IMR-90 (cell line): Measurements from ENCODE around the gene BPTF. TPM values are rescaled to one million over a fixed set of nuclear protein-coding genes. Genes with fewer than 3 reads are reported as not detected.

Experiments
- ATAC-seq: fragments of 200-7000 bp; cut with Tn5 transposase; 2 replicates; pipeline ENCODE4 v1.9.1; 2020; ENCODE audit warnings: low read depth, mild to moderate bottlenecking, moderate library complexity
- BruUV-seq: library from RNA; stranded (reverse); fragments of 400-500 nt; replicated peaks from 2 replicates; lab custom pipeline; 2021; lab: Mats Ljungman, UMichigan
- CTCF ChIA-PET: fragments of 300-600 bp; formaldehyde crosslinking; extraction: SDS; loops from one replicate; lab custom pipeline; 2021; ENCODE audit warnings: antibody characterized with exemption; lab: Yijun Ruan, JAX
- POLR2A ChIA-PET: fragments of 300-600 bp; sonication (Branson Sonifier 250); formaldehyde crosslinking; loops from one replicate; lab custom pipeline; 2022; ENCODE audit warnings: antibody characterized with exemption; ENCODE audit not compliant: unreplicated experiment; lab: Charles Lee
- DNase-seq: peaks from one replicate; pipeline ENCODE4 v3.0.0; 2013
- H2AFZ ChIP-seq: replicated peaks from 2 replicates; pipeline ENCODE3; 2013; ENCODE audit warnings: low read length, mild to moderate bottlenecking; ENCODE audit not compliant: poor library complexity
- H2AK5ac ChIP-seq: 2 replicates; pipeline ENCODE4 v1.6.1; 2013; ENCODE audit warnings: low read depth, low read length, inconsistent platforms
- H2AK9ac ChIP-seq: replicated peaks from 2 replicates; pipeline ENCODE3; 2013; ENCODE audit warnings: mild to moderate bottlenecking, low read depth, low read length, moderate library complexity; ENCODE audit not compliant: poor library complexity
- H2BK120ac ChIP-seq: 2 replicates; pipeline ENCODE4 v1.6.1; 2013; ENCODE audit warnings: low read depth, low read length, inconsistent platforms
- H2BK15ac ChIP-seq: 3 replicates; pipeline ENCODE4 v1.6.1; 2013; ENCODE audit warnings: low read depth, low read length, inconsistent platforms
- H2BK20ac ChIP-seq: 2 replicates; pipeline ENCODE4 v1.6.1; 2013; ENCODE audit warnings: low read depth, mild to moderate bottlenecking, inconsistent platforms, low read length, moderate library complexity
- H2BK5ac ChIP-seq: 2 replicates; pipeline ENCODE4 v1.6.1; 2013; ENCODE audit warnings: mild to moderate bottlenecking, low read depth, low read length, inconsistent platforms; ENCODE audit not compliant: poor library complexity, severe bottlenecking
- H3K14ac ChIP-seq: replicated peaks from 2 replicates; pipeline ENCODE4 v1.6.1; 2013; ENCODE audit warnings: low read depth, low read length, inconsistent platforms
- H3K18ac ChIP-seq: 2 replicates; pipeline ENCODE4 v1.6.1; 2013; ENCODE audit warnings: low read depth, low read length, control low read depth
- H3K23ac ChIP-seq: 2 replicates; pipeline ENCODE4 v1.6.1; 2013; ENCODE audit warnings: low read depth, low read length, inconsistent platforms
- H3K27ac ChIP-seq: 2 replicates; pipeline ENCODE4 v1.5.1; 2013; ENCODE audit warnings: mild to moderate bottlenecking, control low read depth, low read length; ENCODE audit not compliant: insufficient read depth
- H3K27me3 ChIP-seq: 2 replicates; pipeline ENCODE4 v1.6.1; 2013; ENCODE audit warnings: low read length; ENCODE audit not compliant: control insufficient read depth, insufficient read depth
- H3K36me3 ChIP-seq: 2 replicates; pipeline ENCODE4 v1.6.1; 2013; ENCODE audit warnings: low read length, mixed read lengths; ENCODE audit not compliant: control insufficient read depth, insufficient read depth
- H3K4ac ChIP-seq: 2 replicates; pipeline ENCODE4 v1.6.1; 2013; ENCODE audit warnings: low read depth, low read length, inconsistent platforms
- H3K4me1 ChIP-seq: 2 replicates; pipeline ENCODE4 v1.6.1; 2013; ENCODE audit warnings: low read length, mixed read lengths; ENCODE audit not compliant: control insufficient read depth, insufficient read depth
- H3K4me2 ChIP-seq: 2 replicates; pipeline ENCODE4 v1.6.1; 2013; ENCODE audit warnings: low read depth, mild to moderate bottlenecking, control low read depth, low read length, moderate library complexity
- H3K4me3 ChIP-seq: 2 replicates; pipeline ENCODE4 v1.5.1; 2013; ENCODE audit warnings: low read depth, mild to moderate bottlenecking, control low read depth, low read length, moderate library complexity; ENCODE audit not compliant: insufficient read depth
- H3K56ac ChIP-seq: 2 replicates; pipeline ENCODE4 v1.6.1; 2013; ENCODE audit warnings: low read length, inconsistent platforms; ENCODE audit not compliant: insufficient read depth; ENCODE audit errors: extremely low read depth
- H3K79me1 ChIP-seq, 2 experiments: 2 replicates each; pipeline ENCODE4 v1.6.1; 2013; ENCODE audit warnings: low read length in 2 of 2, inconsistent platforms in 1 of 2, low read depth in 1 of 2
- H3K9ac ChIP-seq: 2 replicates; pipeline ENCODE4 v1.6.1; 2013; ENCODE audit warnings: low read depth, low read length, control low read depth
- H3K9me1 ChIP-seq: 2 replicates; pipeline ENCODE4 v1.6.1; 2013; ENCODE audit warnings: low read length, inconsistent platforms; ENCODE audit not compliant: insufficient read depth
- H3K9me3 ChIP-seq: 2 replicates; pipeline ENCODE4 v1.6.1; 2013; ENCODE audit warnings: low read length; ENCODE audit not compliant: control insufficient read depth, insufficient read depth
- H4K20me1 ChIP-seq: 2 replicates; pipeline ENCODE4 v1.6.1; 2013; ENCODE audit warnings: low read length, inconsistent platforms; ENCODE audit not compliant: insufficient read depth
- H4K5ac ChIP-seq: 2 replicates; pipeline ENCODE4 v1.6.1; 2013; ENCODE audit warnings: mild to moderate bottlenecking, low read depth, low read length, control low read depth
- H4K8ac ChIP-seq, 2 experiments: 2 replicates each; pipeline ENCODE4 v1.6.1; 2013; ENCODE audit warnings: low read depth in 2 of 2, low read length in 2 of 2, control low read depth in 1 of 2, inconsistent platforms in 1 of 2
- H4K91ac ChIP-seq: 2 replicates; pipeline ENCODE4 v1.6.1; 2013; ENCODE audit warnings: low read depth, low read length, inconsistent platforms; ENCODE audit not compliant: insufficient read depth
- BHLHE40 ChIP-seq: fragments of 150-350 bp; IDR thresholded peaks from 2 replicates; pipeline ENCODE4 v1.6.1; 2016; ENCODE audit warnings: mild to moderate bottlenecking, low read depth, low read length
- CEBPB ChIP-seq: IDR thresholded peaks from 2 replicates; pipeline ENCODE4 v1.6.1; 2012; ENCODE audit warnings: low read depth, low read length, improper control_type of control experiment
- CHD1 ChIP-seq: IDR thresholded peaks from 2 replicates; pipeline ENCODE4 v1.6.1; 2012; ENCODE audit warnings: low read depth, low read length, improper control_type of control experiment
- ELK1 ChIP-seq: fragments of 150-350 bp; IDR thresholded peaks from 2 replicates; pipeline ENCODE4 v1.6.1; 2016; ENCODE audit warnings: low read depth, mild to moderate bottlenecking, low read length, moderate library complexity, borderline replicate concordance
- MAFK ChIP-seq: IDR thresholded peaks from 2 replicates; pipeline ENCODE4 v1.6.1; 2012; ENCODE audit warnings: low read depth, low read length, improper control_type of control experiment
- NFE2L2 ChIP-seq: fragments of 150-350 bp; IDR thresholded peaks from 2 replicates; pipeline ENCODE4 v1.6.1; 2016; ENCODE audit warnings: low read depth, mild to moderate bottlenecking, low read length
- POLR2A ChIP-seq: IDR thresholded peaks from 2 replicates; pipeline ENCODE4 v1.6.1; 2012; ENCODE audit warnings: mild to moderate bottlenecking, low read depth, low read length
- RFX5 ChIP-seq: IDR thresholded peaks from 2 replicates; pipeline ENCODE4 v1.8.0; 2012; ENCODE audit warnings: low read depth, mild to moderate bottlenecking, low read length, moderate library complexity
- WGBS, 2 experiments: methylation state at CpG; one replicate each; pipeline versions ENCODE4 v1.1.5 to v1.1.7; 2013; ENCODE audit warnings: missing lambda C conversion rate in 2 of 2; ENCODE audit not compliant: insufficient read length in 1 of 2; ENCODE audit errors: extremely low coverage in 2 of 2; 5-methylcytosine and 5-hydroxymethylcytosine counted together
- dilution Hi-C: fragments of 300-500 bp; cut with HindIII; formaldehyde crosslinking; loops from one replicate; pipeline ENCODE4 v1.14.3; 2018; ENCODE audit warnings: low sequenced_read_pairs; ENCODE audit not compliant: unreplicated experiment
- in situ Hi-C: fragments of 300-500 bp; cut with MboI; formaldehyde crosslinking; loops from 3 replicates; pipeline ENCODE4 v1.14.3; 2019; ENCODE audit warnings: low sequenced_read_pairs, inconsistent platforms, mixed read lengths
- intact Hi-C: fragments of 100-400 bp; cut with micrococcal nuclease; formaldehyde crosslinking; loops from 2 replicates; pipeline ENCODE4 v1.10.0; 2022
- polyA plus RNA-seq, 3 experiments: library from polyadenylated mRNA; depleted of rRNA; stranded (reverse); fragments of >200 nt; gene quantifications; 2 replicates each; pipeline ENCODE4 v1.2.3, GENCODE V29; 2012; ENCODE audit warnings: low replicate concordance in 1 of 3
- total RNA-seq: library from RNA; depleted of rRNA; stranded (reverse); fragments of >200 nt; gene quantifications from 2 replicates; pipeline ENCODE4 v1.2.3, GENCODE V29; 2012
- TF ChIP-seq, protein P1 (sequence below): fragments of 150-350 bp; IDR thresholded peaks from 2 replicates; pipeline ENCODE4 v1.6.1; 2017; ENCODE audit warnings: mild to moderate bottlenecking, antibody characterized with exemption, low read length, low read depth

Gene BPTF
- total and polyA plus RNA-seq, 2 of the 4 experiments (the other 2 are of a cell fraction), result 32.3 to 35.7 TPM

DNA sequence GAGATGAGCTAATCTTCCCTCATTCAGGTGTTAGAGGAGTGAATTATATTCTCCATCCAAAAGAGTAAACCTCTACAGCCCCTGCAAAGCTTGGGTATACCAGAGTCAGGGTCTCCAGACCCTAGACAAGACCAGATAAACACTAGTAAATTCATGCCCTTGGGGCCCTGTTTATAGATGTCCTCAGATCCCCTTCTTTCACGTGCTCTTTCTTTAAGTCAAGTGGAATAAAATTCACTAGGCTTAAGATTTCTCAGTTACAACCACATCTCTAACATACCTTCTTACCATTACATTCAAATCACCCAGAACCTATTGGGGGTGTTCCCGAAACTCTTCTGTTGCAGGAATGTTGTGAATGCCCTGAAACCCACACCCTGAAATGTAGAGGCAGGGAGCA lies 173.2 kb downstream of the BPTF start:
- H3K23ac ChIP-seq, result no peak overlapping the region
- TF ChIP-seq BHLHE40 (no peak), CEBPB (no peak), POLR2A (no peak), CHD1 (no peak), RFX5 (no peak), NFE2L2 (no peak), ELK1 (no peak), MAFK (no peak)
- TF ChIP-seq, protein P1, sequence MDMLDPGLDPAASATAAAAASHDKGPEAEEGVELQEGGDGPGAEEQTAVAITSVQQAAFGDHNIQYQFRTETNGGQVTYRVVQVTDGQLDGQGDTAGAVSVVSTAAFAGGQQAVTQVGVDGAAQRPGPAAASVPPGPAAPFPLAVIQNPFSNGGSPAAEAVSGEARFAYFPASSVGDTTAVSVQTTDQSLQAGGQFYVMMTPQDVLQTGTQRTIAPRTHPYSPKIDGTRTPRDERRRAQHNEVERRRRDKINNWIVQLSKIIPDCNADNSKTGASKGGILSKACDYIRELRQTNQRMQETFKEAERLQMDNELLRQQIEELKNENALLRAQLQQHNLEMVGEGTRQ, result no peak
- no peaks in the 10 kb centered on the region for H3K36me3 ChIP-seq
- no peaks in the 10 kb centered on the region for H3K9me1 ChIP-seq
- H3K4me2 ChIP-seq, result no peak overlapping the region
- H2AK5ac ChIP-seq, result no peak overlapping the region
- ATAC-seq (no peak), DNase-seq (no peak)
- no peak overlapping the region for H3K18ac ChIP-seq
- H2BK5ac ChIP-seq, result no peak overlapping the region
- no TSS peak for BruUV-seq
- H2BK120ac ChIP-seq, result no peak overlapping the region
- H3K4ac ChIP-seq, result no peak overlapping the region
- H3K79me1 ChIP-seq, result peaks cover 0 to 3% of the 10 kb centered on the region in 2 experiments; a peak in 1 of 4 replicates
- no peak overlapping the region for H3K4me3 ChIP-seq
- dilution Hi-C loops, result no loop called here
- no CpG with 5 or more reads among the region's 2 CpGs for WGBS, 2 experiments
- no peak overlapping the region for H2BK15ac ChIP-seq
- no peak overlapping the region for H4K91ac ChIP-seq
- ChIA-PET POLR2A (interaction anchor here (0.6 kb wide), 1 partner anchor 459 kb away, joined by 7 read pairs; the partner anchor contains the start of gene WIPI1), CTCF (interaction anchor here (0.6 kb wide), 1 partner anchor 29 kb away, joined by 3 read pairs; no protein-coding TSS in a partner anchor)
- H3K9me3 ChIP-seq, result no peaks in the 10 kb centered on the region
- H3K4me1 ChIP-seq, result peaks cover 4% of the 10 kb centered on the region; the same call in 1 of the 2 replicates
- H3K27me3 ChIP-seq, result no peaks in the 10 kb centered on the region
- no peak overlapping the region for H3K56ac ChIP-seq
- intact Hi-C loops, result loop anchor here (10.0 kb wide), 1 partner anchor 206 kb away; no protein-coding TSS in a partner anchor
- no peak overlapping the region for H2AFZ ChIP-seq
- no peak overlapping the region for H3K9ac ChIP-seq
- H2AK9ac ChIP-seq, result no peak overlapping the region
- no peak overlapping the region for H4K8ac ChIP-seq
- no peak overlapping the region for H3K14ac ChIP-seq
- H3K27ac ChIP-seq, result no peak overlapping the region
- H2BK20ac ChIP-seq, result no peak overlapping the region
- H4K20me1 ChIP-seq, result no peaks in the 10 kb centered on the region
- in situ Hi-C loops, result no loop called here
- no peak overlapping the region for H4K5ac ChIP-seq
